IPS-NIHi7 (cell line): ENCODE measurements around the gene NPIPB2.
"Not testable (repeated sequence)": the region's sequence is repeated elsewhere in the genome, so short reads cannot be mapped to it uniquely, and the experiment has no call there.

Experiments used
- DNase-seq: peaks from one replicate; pipeline ENCODE4 v3.0.0; 2012; ENCODE audit warnings: mixed read lengths; ENCODE audit errors: extremely low spot score

NPIPB2 gene

DNA sequence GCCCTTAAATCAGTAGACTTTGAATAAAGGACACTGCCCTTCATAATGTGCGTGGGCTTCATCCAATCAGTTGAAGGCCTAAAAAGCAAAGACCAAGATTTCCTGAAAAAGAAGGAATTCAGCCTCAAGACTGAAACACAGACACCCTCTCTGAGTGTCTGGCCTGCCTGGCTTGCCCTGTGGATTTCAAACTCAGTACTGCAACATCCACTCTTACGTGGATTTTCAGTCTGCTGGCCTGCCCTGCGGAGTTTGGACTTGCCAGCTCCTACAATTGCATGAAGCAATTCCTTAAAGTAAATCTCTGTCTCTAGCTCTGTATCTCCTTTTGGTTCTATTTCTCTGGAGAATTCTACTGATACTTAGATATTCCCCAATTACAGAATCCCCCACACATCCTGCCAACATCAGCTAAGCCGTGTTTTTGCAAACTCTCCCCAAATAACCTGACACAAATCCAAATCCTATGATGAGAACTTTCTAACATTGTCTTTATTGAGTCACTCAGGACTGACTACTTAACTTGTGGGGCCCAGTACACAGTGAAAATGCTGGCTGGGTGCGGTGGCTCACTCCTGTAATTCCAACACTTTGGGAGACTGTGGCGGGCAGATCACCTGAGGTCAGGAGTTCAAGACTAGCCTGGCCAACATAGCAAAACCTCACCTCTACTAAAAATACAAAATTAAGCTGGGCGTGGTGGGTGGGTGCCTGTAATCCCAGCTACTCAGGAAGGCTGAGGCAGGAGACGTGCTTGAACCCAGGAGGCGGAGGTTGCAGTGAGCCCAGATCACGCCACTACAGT is 15.9 kb upstream of the NPIPB2 start:
- DNase-seq, result no peak

DNA sequence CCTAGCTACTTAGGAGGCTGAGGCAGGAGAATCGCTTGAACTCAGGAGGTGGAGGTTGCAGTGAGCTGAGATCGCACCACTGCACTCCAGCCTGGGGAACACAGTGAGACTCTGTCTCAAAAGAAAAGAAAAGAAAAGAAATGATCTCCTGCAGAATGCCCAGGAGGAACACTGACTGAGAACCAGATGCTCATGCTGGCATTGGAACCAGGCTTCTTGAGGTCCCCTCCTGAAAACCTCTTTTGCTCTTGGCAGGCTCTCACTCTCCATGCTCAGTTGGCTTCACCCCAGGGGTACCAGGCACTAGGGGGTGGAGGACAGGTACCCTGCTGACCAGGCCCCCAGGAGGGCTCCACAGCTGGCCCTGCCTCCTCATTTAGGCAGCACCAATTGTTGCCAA is 14.7 kb upstream of the NPIPB2 start:
- DNase-seq, result no peak

DNA sequence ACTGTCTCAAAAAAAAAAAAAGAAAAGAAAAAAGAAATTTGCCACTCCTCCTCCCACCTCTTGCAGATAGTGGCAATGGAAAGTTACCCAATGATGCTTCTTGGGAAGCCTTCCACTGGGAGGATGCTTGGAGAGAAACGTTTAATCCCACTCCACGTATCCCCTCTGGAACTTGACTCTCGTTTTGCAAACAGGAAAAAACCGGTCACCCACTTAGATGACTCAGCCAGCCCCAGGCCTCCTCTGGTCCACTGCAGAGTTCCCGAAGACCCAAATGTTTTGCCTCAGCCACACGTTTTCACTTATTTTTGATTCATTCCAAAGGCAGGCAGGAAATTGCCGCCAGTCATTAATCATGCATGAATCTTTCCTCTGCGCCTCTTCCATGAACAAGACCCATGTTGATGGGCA is 13.9 kb upstream of the NPIPB2 start:
- DNase-seq, result no peak

DNA sequence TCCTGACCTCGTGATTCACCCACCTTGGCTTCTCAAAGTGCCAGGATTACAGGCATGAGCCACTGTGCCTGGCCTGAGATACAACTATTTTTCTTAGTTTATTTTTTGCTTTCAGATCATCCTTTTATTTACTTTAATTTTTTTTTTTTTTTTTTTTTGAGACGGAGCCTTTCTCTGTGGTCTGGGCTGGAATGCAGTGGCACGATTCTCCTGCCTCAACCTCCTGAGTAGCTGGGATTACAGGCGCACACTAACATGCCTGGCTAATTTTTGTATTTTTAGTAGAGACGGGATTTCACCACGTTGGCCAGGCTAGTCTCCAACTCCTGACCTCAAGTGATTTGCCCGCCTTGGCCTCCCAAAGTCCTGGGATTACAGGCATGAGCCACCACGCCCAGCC is 11.7 kb upstream of the NPIPB2 start:
- not testable (repeated sequence) for DNase-seq

DNA sequence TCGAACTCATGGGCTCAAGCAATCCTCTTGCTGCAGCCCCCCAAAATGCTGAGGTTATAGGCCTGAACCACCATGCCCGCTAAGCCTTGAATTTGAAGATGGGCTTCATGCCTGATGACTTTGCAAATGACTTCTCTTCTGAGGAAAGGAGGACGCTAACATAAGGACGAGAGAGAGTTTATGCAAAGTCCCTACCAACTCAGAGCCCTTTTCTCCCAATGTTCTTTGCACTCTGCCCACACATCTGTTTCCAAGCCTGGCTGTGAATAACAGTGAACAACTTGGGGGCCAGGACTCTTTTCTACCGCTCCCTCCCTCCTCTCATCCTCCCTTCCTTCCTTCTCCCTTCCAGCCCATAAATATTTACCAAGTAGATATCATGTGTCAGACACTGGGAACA is 8.5 kb upstream of the NPIPB2 start:
- no peak for DNase-seq

GRCh38 chr16:11949527-11949926 is 7.7 kb upstream of the NPIPB2 start:
- peak; percentile 76 for DNase-seq

DNA sequence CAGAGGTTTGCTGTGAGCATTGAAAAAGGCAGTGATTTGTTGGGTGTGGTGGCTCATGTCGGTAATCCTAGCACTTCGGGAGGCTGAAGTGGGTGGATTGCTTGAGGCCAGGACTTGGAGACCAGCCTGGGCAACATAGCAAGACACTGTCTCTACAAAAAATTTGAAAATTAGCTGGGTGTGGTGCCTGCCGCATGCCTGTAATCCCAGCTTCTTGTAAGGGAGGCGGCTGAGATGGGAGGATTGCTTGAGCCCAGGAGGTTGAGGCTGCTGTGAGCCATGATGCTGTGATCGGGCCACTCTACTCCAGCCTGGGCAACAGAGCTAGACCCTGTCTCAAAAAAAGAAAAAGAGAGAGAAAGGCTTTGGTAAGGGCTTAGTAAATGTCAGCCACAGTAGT is 7.0 kb upstream of the NPIPB2 start:
- no peak for DNase-seq

- DNase-seq, result no peak
Observed at GRCh38 chr16:11946433-11946832, 4.6 kb upstream of the NPIPB2 start.

DNA sequence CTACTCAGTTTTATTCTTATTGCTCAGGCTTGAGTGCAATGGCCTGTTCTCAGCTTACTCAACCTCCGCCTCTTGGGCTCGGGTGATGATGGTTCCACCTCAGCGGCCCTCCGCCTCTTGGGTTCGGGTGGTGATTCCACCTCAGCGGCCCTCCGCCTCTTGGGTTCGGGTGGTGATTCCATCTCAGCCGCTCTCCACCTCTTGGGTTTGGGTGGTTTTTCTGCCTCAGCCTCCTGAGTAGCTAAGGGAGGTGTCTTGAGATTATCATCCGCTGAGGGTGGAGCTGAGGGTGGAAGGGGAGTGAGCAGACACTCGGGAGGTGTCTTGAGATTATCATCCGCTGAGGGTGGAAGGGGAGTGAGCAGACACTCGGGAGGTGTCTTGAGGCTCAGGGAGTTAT is 14.5 kb downstream of the NPIPB2 start:
- not testable (repeated sequence) for DNase-seq

DNA sequence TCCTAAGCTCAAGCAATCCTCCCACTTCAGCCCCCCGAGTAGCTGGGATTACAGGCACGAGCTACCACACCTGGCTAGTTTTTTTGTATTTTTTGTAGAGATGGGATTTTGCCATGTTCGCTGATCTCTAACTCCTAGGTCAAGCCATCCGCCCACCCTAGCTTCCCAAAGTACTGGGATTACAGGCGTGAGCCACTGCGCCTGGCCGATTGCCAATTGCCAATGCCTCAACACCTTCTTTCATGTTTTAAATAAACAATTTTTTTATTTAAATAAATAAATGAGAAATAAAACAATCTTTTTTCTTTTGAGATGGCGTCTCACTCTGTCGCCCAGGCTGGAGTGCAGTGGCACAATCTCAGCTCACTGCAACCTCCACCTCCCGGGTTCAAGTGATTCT is 17.8 kb downstream of the NPIPB2 start:
- not testable (repeated sequence) for DNase-seq

- peak; percentile 15 for DNase-seq
Observed at GRCh38 chr16:11916524-11917285, 25.1 kb downstream of the NPIPB2 start.

- peak; percentile 97 for DNase-seq
Observed at GRCh38 chr16:11915644-11916523, 26.0 kb downstream of the NPIPB2 start, which contains the start of gene GSPT1. Gene GSPT1, minus strand, starts transcription at chr16:11915956. Its CDS starts 236 bp downstream, at chr16:11915720.

DNA sequence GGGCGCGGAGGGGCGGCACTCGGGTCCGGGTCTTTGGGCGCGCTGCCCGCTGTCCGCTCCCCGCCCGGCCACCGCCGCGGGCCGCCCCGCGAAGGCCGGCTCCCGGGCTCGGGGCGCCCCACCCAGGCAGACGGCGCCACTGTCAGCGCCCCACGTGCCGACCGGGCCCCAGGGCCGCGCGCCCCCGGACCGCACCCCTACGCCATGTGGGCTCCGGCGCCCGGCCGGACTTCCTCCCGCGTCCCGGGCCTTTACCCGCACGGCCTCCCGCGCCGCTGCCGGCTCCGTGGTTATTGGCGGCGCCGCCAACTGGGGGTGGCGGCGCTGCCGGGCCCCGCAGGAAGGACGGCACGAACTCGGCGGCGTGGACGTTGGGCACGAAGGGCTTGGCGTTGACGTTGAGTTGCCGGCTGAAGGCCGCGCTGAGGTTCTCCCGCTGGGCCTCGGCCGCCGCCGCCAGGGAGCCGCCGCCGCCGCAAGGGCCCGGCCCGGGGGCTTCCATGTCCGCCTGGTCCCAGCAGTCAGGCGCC is 26.7 kb downstream of the NPIPB2 start:
- DNase-seq, result peak; percentile 17

DNA sequence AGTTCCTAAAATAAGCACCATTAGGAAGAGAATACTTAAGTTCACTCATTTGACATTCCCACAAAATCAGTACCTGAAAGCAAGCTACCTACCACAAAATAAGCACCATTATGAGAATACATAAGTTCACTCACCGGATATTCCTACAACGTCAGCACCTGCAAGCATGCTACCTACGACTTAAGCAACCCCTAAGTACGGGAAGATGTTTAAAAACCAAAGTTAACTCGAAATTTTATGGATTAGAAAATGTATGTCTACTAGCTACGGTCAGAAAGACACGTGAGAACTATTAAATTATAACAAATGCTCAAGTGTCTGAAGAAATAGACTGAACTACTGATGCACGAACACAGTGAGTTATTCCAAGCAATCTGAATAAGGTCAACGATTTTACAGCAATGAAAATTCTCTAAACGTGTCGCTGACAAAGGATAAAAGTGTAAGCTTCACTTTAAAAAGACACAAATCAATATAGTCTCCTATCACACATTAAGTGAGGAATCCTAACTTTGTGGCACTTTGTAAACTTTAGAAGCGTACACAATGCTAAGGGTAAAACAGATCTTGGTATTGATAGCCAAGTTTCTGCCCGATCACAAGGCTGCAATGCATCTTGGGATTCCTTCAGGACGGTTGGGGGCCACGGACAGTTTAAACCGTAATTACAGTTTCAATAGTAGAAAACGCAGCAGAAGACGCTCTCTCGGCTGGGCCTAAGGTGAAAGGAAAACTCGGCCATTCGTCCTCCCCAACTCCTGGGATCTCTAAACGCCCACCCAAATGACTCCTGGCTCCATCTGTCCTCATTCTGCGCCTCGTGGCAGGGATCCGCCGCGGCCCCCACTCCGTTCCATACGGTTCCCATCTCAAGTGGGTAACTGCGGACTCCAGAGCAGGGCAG is 27.4 kb downstream of the NPIPB2 start:
- DNase-seq, result peak; percentile 25

GRCh38 chr16:11913425-11914079 is 28.3 kb downstream of the NPIPB2 start:
- no peak for DNase-seq

DNA sequence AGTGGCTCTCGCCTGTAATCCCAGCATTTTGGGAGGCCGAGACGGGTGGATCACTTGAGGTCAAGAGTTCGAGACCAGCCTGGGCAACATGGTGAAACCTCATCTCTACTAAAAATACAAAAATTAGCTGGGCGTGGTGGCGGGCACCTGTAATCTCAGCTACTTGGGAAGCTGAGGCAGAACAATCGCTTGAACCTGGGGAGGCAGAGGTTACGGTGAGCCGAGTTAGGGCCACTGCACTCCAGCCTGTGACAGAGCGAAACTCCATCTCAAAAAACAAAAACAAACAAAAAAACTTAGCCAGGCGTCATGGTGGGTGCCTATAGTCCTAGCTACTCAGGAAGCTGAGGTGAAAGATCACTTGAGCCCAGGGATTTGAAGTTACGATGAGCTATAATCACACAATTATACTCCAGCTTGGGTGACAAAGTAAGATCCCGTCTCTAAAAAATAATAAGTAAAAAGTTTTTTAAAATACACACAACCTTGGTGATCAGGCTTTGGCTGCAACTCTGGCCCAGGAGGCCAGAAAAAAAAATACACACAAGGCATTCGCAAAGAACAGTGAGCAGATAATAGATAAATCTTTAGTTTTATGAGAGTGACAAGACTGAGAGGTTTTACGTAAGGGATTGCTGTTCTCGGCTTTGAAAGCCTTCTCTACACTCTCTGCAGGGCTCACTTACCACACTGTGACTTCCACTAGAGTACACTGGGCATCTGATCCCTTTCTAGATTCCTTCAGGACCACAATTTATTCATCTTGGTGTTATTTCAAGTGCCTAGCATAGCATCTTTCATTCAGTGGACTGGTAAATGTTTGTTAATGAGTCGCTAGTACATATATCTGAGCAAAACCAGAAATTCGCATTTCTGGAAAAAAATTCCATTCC is 31.9 kb downstream of the NPIPB2 start:
- no peak for DNase-seq

- DNase-seq, result no peak
Observed at GRCh38 chr16:11907160-11907970, 34.5 kb downstream of the NPIPB2 start.

GRCh38 chr16:11903906-11904305 is 37.9 kb downstream of the NPIPB2 start:
- DNase-seq, result no peak
